ENCODE data around the gene CMPK1.

Gene CMPK1

GRCh38 chr1:47411436-47411835 lies 77.8 kb downstream of the CMPK1 start:
- Histone ChIP-seq H3K9me3 (ENCODE audit: insufficient read depth, low read depth, low read length) (no peaks in the 10 kb centered on the region), H3K27me3 (ENCODE audit: insufficient read depth, low read length, poor library complexity, severe bottlenecking) (no peaks in the 10 kb centered on the region), H3F3A (ENCODE audit: low read depth) (no peaks in the 10 kb centered on the region), H3K79me2 (ENCODE audit: insufficient read depth, low read length) (no peaks in the 10 kb centered on the region), H3K9ac (ENCODE audit: low read depth, low read length, poor library complexity, severe bottlenecking) (no peak overlapping the region), H3K36me3 (ENCODE audit: insufficient read depth, low read length) (no peaks in the 10 kb centered on the region), H3K4me2 (ENCODE audit: low read depth, low read length, poor library complexity, severe bottlenecking) (no peak overlapping the region), H3K4me3 (ENCODE audit: low read length, poor library complexity, severe bottlenecking) (no peak overlapping the region), H2AFZ (ENCODE audit: low read length) (no peak overlapping the region; the same call in 1 of the 2 replicates), H3K9me2 (replicated peaks; ENCODE audit: low read depth, low read length) (no peaks in the 10 kb centered on the region), H4K20me1 (ENCODE audit: insufficient read depth, low read length, poor library complexity, severe bottlenecking) (no peaks in the 10 kb centered on the region), H3K4me1 (ENCODE audit: insufficient read depth, low read length, poor library complexity, severe bottlenecking) (no peaks in the 10 kb centered on the region)
- TF ChIP-seq EZH2phosphoT487 (IDR thresholded peaks at IDR 0.05; ENCODE audit: borderline replicate concordance) (no peak), CTCF (conservative IDR thresholded peaks at IDR 0.05; ENCODE audit: low read length) (no peak)

- no peaks in the 10 kb centered on the region for H3K9me3 ChIP-seq (ENCODE audit: insufficient read depth, low read depth, low read length)
- no peak overlapping the region for H3K4me3 ChIP-seq (ENCODE audit: low read length, poor library complexity, severe bottlenecking)
- no peaks in the 10 kb centered on the region for H3K36me3 ChIP-seq (ENCODE audit: insufficient read depth, low read length)
- no peaks in the 10 kb centered on the region for H4K20me1 ChIP-seq (ENCODE audit: insufficient read depth, low read length, poor library complexity, severe bottlenecking)
- H3K4me1 ChIP-seq (ENCODE audit: insufficient read depth, low read length, poor library complexity, severe bottlenecking), result no peaks in the 10 kb centered on the region
- H3K4me2 ChIP-seq (ENCODE audit: low read depth, low read length, poor library complexity, severe bottlenecking), result no peak overlapping the region
- H2AFZ ChIP-seq (ENCODE audit: low read length), result no peak overlapping the region
- H3K9ac ChIP-seq (ENCODE audit: low read depth, low read length, poor library complexity, severe bottlenecking), result no peak overlapping the region
- H3K27me3 ChIP-seq (ENCODE audit: insufficient read depth, low read length, poor library complexity, severe bottlenecking), result no peaks in the 10 kb centered on the region
- no peaks in the 10 kb centered on the region for H3K79me2 ChIP-seq (ENCODE audit: insufficient read depth, low read length)
- no peaks in the 10 kb centered on the region for H3K9me2 ChIP-seq (replicated peaks; ENCODE audit: low read depth, low read length)
- TF ChIP-seq EZH2phosphoT487 (IDR thresholded peaks at IDR 0.05; ENCODE audit: borderline replicate concordance), result no peak
- no peak for TF ChIP-seq CTCF (conservative IDR thresholded peaks at IDR 0.05; ENCODE audit: low read length)
- no peaks in the 10 kb centered on the region for H3F3A ChIP-seq (ENCODE audit: low read depth)
These were observed 78.8 kb downstream of the CMPK1 start for GRCh38 chr1:47412437-47412836.

- no peaks in the 10 kb centered on the region for H3K9me3 ChIP-seq (ENCODE audit: insufficient read depth, low read depth, low read length)
- TF ChIP-seq CTCF (conservative IDR thresholded peaks at IDR 0.05; ENCODE audit: low read length), result no peak
- TF ChIP-seq EZH2phosphoT487 (IDR thresholded peaks at IDR 0.05; ENCODE audit: borderline replicate concordance), result no peak
- no peaks in the 10 kb centered on the region for H3K79me2 ChIP-seq (ENCODE audit: insufficient read depth, low read length)
- no peaks in the 10 kb centered on the region for H3K9me2 ChIP-seq (replicated peaks; ENCODE audit: low read depth, low read length)
- H3K4me2 ChIP-seq (ENCODE audit: low read depth, low read length, poor library complexity, severe bottlenecking), result no peak within 1 kb of the TSS
- no peaks in the 10 kb centered on the region for H3K36me3 ChIP-seq (ENCODE audit: insufficient read depth, low read length)
- no peaks in the 10 kb centered on the region for H4K20me1 ChIP-seq (ENCODE audit: insufficient read depth, low read length, poor library complexity, severe bottlenecking)
- H3F3A ChIP-seq (ENCODE audit: low read depth), result no peaks in the 10 kb centered on the region
- no peaks in the 10 kb centered on the region for H3K27me3 ChIP-seq (ENCODE audit: insufficient read depth, low read length, poor library complexity, severe bottlenecking)
- no peaks in the 10 kb centered on the region for H3K4me1 ChIP-seq (ENCODE audit: insufficient read depth, low read length, poor library complexity, severe bottlenecking)
- H3K9ac ChIP-seq (ENCODE audit: low read depth, low read length, poor library complexity, severe bottlenecking), result no peak within 1 kb of the TSS
- H2AFZ ChIP-seq (ENCODE audit: low read length), result no peak within 1 kb of the TSS
- no peak within 1 kb of the TSS for H3K4me3 ChIP-seq (ENCODE audit: low read length, poor library complexity, severe bottlenecking)
These were observed 82.2 kb downstream of the CMPK1 start, which contains the start of gene FOXE3 for GRCh38 chr1:47415728-47416318. FOXE3 (plus strand) TSS chr1:47416285; CDS start chr1:47416316, 31 bp downstream.

Measured in Loucy (cell line).